Prostate gland (tissue), 2 donors: ENCODE measurements around the gene AVPR2. TPM values are rescaled to one million over a fixed set of nuclear protein-coding genes. Genes with fewer than 3 reads are reported as not detected.

ENCODE experiments used
- DNase-seq: peaks from one replicate; pipeline ENCODE4 v3.0.0-alpha.2; 2019; ENCODE audit warnings: low spot score
- H3K27ac ChIP-seq, 2 donors: fragments of 200-600 bp; sonication (generic); 2 replicates each; pipeline ENCODE4 v1.5.1; 2017 to 2019
- H3K27me3 ChIP-seq: fragments of 200-600 bp; sonication (generic); replicated peaks from 2 replicates; pipeline ENCODE4 v1.5.1; 2019; ENCODE audit not compliant: insufficient read depth
- H3K36me3 ChIP-seq, 2 donors: fragments of 200-600 bp; sonication (generic); 1 replicate in 1 of 2; 2 replicates in 1 of 2; pipeline versions ENCODE4 v1.5.1 to v1.8.1; 2017 to 2019
- H3K4me1 ChIP-seq: fragments of 200-600 bp; sonication (generic); replicated peaks from 2 replicates; pipeline ENCODE4 v1.5.1; 2019
- H3K4me3 ChIP-seq, 2 donors: fragments of 200-600 bp; sonication (generic); 2 replicates each; pipeline ENCODE4 v1.5.1; 2017 to 2019
- H3K9me3 ChIP-seq: fragments of 200-600 bp; sonication (generic); 2 replicates; pipeline ENCODE4 v1.5.1; 2017
- POLR2A ChIP-seq: fragments of 450-650 bp; IDR thresholded peaks from one replicate; pipeline ENCODE4 v1.6.1; 2016; ENCODE audit warnings: antibody characterized with exemption, mild to moderate bottlenecking
- POLR2AphosphoS5 ChIP-seq: sonication (generic); formaldehyde crosslinking; IDR thresholded peaks from one replicate; pipeline ENCODE4 v1.6.1; 2017; ENCODE audit warnings: antibody characterized with exemption
- WGBS: methylation state at CpG from one replicate; pipeline ENCODE4 v1.1.5; 2018; 5-methylcytosine and 5-hydroxymethylcytosine counted together
- intact Hi-C: fragments of 100-400 bp; cut with DNase I; formaldehyde crosslinking; loops from one replicate; pipeline ENCODE4 v1.14.2; 2022
- total RNA-seq, 2 donors: library from RNA; depleted of rRNA; stranded (reverse); fragments of >200 nt; gene quantifications; one replicate each; pipeline ENCODE4 v1.1.0, GENCODE V29; 2016
- TF ChIP-seq, protein P1 (sequence below), 4 experiments: fragments of 200-600 bp in 2 of 4; fragments of 450-650 bp in 2 of 4; sonication (generic) in 2 of 4; IDR thresholded peaks; 1 replicate in 3 of 4; 2 replicates in 1 of 4; pipeline ENCODE4 v1.5.1; 2016 to 2019; ENCODE audit warnings: antibody characterized with exemption in 4 of 4, mild to moderate bottlenecking in 2 of 4, moderate library complexity in 2 of 4

AVPR2 gene
- total RNA-seq, 2 donors from 2014 or later = 0.41 to 2.5 TPM

DNA sequence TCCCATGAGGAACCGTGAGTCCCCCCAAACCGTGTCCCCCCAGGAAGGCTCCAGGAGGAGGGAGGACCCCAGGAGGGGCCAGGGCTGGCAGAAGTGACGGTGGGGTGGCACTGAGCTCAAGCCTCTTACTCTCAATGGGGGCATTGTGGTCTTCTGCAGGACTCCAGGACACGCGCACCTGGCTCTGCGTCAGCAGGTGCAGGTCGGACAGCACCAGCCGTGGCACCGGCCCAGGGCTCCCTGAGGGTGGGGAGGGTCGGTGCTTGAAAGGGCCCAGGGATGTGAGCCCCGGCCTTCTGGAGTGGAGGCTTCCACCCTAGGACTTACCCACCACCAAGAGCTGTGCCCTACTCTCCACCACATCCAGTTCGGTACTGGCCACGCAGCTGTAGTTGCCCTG, 36.8 kb upstream of the AVPR2 start:
- H3K4me3 ChIP-seq = no peak overlapping the region
- intact Hi-C loops = no loop called here
- WGBS = 98% methylated on average over 4 of the region's 13 CpGs
- DNase-seq = no peak
- TF ChIP-seq POLR2A (no peak), POLR2AphosphoS5 (no peak)
- TF ChIP-seq, protein P1, sequence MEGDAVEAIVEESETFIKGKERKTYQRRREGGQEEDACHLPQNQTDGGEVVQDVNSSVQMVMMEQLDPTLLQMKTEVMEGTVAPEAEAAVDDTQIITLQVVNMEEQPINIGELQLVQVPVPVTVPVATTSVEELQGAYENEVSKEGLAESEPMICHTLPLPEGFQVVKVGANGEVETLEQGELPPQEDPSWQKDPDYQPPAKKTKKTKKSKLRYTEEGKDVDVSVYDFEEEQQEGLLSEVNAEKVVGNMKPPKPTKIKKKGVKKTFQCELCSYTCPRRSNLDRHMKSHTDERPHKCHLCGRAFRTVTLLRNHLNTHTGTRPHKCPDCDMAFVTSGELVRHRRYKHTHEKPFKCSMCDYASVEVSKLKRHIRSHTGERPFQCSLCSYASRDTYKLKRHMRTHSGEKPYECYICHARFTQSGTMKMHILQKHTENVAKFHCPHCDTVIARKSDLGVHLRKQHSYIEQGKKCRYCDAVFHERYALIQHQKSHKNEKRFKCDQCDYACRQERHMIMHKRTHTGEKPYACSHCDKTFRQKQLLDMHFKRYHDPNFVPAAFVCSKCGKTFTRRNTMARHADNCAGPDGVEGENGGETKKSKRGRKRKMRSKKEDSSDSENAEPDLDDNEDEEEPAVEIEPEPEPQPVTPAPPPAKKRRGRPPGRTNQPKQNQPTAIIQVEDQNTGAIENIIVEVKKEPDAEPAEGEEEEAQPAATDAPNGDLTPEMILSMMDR (IDR thresholded peaks at IDR 0.05) = no peak
- H3K9me3 ChIP-seq = no peaks in the 10 kb centered on the region
- no peaks in the 10 kb centered on the region for H3K36me3 ChIP-seq
- H3K4me1 ChIP-seq = no peaks in the 10 kb centered on the region
- no peaks in the 10 kb centered on the region for H3K27me3 ChIP-seq
- no peak overlapping the region for H3K27ac ChIP-seq

- no peaks in the 10 kb centered on the region for H3K27me3 ChIP-seq
- H3K9me3 ChIP-seq = no peaks in the 10 kb centered on the region
- DNase-seq = no peak
- intact Hi-C loops = no loop called here
- no peaks in the 10 kb centered on the region for H3K4me1 ChIP-seq
- no peak overlapping the region for H3K27ac ChIP-seq
- H3K4me3 ChIP-seq = no peak overlapping the region
- H3K36me3 ChIP-seq = no peaks in the 10 kb centered on the region
- no peak for TF ChIP-seq POLR2AphosphoS5
- TF ChIP-seq, protein P1 (IDR thresholded peaks at IDR 0.05) = no peak
- WGBS = 92% methylated on average over 19 of the region's 26 CpGs
Observed at GRCh38 chrX:153868576-153869472, 35.6 kb upstream of the AVPR2 start.

GRCh38 chrX:153869473-153870287, 34.8 kb upstream of the AVPR2 start:
- no peaks in the 10 kb centered on the region for H3K4me1 ChIP-seq
- intact Hi-C loops = no loop called here
- no peak overlapping the region for H3K27ac ChIP-seq
- WGBS = 90% methylated on average over 25 of the region's 31 CpGs
- TF ChIP-seq POLR2A (no peak), POLR2AphosphoS5 (no peak)
- TF ChIP-seq, protein P1 (IDR thresholded peaks at IDR 0.05) = no peak
- no peak overlapping the region for H3K4me3 ChIP-seq
- no peaks in the 10 kb centered on the region for H3K36me3 ChIP-seq
- no peaks in the 10 kb centered on the region for H3K9me3 ChIP-seq
- DNase-seq = no peak
- H3K27me3 ChIP-seq = no peaks in the 10 kb centered on the region

DNA sequence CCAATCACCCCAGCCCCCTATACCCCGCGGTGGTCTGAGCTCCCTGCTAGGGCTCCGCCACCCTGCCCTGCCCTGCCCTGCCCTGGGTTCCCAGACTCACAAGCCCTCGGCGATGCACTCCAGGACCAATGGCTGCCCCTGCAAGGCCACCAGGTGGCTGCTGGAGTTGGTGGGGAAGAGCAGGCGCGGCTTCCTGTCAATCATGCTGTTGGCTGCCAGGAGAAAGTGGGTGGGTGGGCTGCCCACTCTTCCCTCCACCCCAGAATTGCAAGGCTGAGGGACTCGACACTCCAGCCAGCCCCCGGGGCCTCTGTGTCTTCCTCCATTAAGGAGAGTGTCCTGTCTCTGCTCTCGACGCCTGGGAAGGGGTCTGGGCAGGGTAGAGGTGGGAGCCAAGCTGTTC, 34.2 kb upstream of the AVPR2 start:
- WGBS = 66% methylated on average over 4 of the region's 11 CpGs
- Histone ChIP-seq H3K4me1 (no peaks in the 10 kb centered on the region), H3K4me3 (no peak overlapping the region), H3K36me3 (no peaks in the 10 kb centered on the region), H3K27me3 (no peaks in the 10 kb centered on the region), H3K9me3 (no peaks in the 10 kb centered on the region), H3K27ac (no peak overlapping the region)
- DNase-seq = no peak
- no peak for TF ChIP-seq POLR2A
- no peak for TF ChIP-seq POLR2AphosphoS5
- TF ChIP-seq, protein P1 (IDR thresholded peaks at IDR 0.05) = no peak
- intact Hi-C loops = no loop called here
